Measurements from ENCODE around the gene PWP2.
"Not testable (repeated sequence)": the region's sequence is repeated elsewhere in the genome, so short reads cannot be mapped to it uniquely, and the experiment has no call there.

Gene PWP2

GRCh38 chr21:44083631-44084291 is 23.4 kb upstream of the PWP2 start:
- DNase-seq: no peak

- no peak for DNase-seq
Measured at GRCh38 chr21:44084496-44085241, 22.5 kb upstream of the PWP2 start.

GRCh38 chr21:44085491-44086321 is 21.5 kb upstream of the PWP2 start:
- DNase-seq: no peak

GRCh38 chr21:44086636-44087425 is 20.4 kb upstream of the PWP2 start:
- DNase-seq: no peak

DNA sequence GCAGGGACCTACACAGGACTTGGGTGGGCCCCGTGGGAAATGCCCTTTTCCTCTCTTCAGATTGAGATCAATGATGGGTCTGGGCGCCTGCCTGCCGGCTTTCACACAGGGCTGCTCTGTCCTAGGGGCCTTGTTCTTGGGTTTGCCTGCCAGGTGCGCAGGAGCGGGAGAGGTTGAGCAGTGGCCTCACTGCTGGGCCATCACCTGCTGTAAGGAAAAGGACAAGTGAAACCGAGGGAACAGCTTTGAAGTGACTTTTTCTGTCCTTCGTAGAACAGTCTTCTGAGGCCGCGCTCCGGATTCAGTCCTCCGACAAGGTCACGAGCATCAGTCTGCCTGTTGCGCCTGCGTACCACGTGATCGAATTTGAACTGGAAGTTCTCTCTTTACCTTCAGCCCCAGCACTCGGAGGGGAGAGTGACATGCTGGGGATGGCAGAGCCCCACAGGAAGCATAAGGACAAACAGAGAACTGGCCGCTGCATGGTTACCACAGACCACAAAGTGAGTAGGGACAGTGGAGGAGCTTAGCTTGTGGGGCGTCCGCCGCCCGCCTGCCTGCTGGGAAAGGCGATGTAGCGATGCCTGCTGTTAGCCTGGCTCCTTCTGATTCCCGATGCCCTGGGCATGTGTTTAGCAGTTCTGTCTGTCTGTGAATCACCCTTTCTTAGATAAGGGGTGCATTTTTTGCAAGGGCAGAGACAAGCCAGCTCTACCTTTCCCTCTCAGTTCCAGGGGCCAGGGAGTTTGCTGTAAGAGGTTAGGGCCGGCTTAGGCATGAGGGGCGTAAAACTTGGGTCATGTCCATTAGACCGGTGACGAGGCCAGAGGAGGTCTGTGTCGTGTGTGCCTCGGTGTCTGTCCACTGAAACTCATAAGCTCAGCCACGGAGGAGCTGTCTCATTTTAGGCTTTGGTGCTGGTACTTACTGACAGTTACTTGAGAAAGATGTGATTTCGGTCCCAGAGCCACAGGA is 19.5 kb upstream of the PWP2 start:
- DNase-seq: no peak

GRCh38 chr21:44088401-44088780 is 18.8 kb upstream of the PWP2 start:
- DNase-seq: no peak

GRCh38 chr21:44089001-44089911 is 17.9 kb upstream of the PWP2 start:
- DNase-seq: no peak

- DNase-seq: no peak
Measured at GRCh38 chr21:44090325-44090724, 16.9 kb upstream of the PWP2 start.

GRCh38 chr21:44092211-44092610 is 15.0 kb upstream of the PWP2 start:
- DNase-seq: no peak

- no peak for DNase-seq
Measured at GRCh38 chr21:44093761-44094160, 13.4 kb upstream of the PWP2 start.

GRCh38 chr21:44094832-44095231 is 12.4 kb upstream of the PWP2 start:
- no peak for DNase-seq

GRCh38 chr21:44098507-44098906 is 8.7 kb upstream of the PWP2 start:
- DNase-seq: not testable (repeated sequence)

DNA sequence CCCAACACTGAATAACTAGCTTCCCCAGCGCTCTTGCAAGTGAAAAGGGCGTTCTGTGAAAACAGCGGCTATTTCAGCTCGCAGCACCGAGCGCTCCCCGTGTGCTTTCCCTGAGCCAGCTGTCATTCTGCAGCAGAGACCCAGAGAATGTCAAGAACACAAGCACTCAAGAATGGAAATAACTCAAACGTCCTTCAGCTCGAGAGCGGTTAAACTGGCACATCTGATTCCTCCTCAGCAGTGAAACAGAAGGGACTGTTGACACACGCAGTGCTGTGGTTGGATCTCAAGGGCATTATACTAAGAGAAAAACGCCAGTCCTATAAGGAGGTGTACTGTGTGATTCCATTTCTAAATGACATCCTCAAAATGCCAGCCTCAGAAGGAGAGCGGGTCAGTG is 8.2 kb upstream of the PWP2 start:
- DNase-seq: not testable (repeated sequence)

DNA sequence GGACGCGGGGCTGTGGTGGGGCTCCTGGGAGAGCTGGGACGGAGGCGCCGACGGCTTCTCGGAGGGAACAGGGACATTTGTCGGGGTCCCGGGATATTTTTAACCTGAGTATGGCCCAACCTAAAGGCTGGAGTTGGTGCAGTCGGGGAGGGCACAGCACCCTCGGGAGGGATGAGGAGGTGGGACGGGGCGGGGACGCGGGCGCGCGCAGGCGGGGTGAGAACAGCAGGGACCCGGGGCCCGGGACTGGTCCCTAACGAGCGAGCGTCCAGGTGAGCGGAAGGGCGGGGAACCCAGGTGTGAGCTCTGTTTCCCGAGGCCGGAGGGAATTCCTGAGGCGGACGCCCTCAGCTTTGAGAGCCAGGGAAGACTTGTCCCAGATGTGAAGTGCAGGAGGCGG is 390 bp downstream of the PWP2 start:
- not testable (repeated sequence) for DNase-seq

GRCh38 chr21:44113702-44114371 is 6.6 kb downstream of the PWP2 start:
- not testable (repeated sequence) for DNase-seq

DNA sequence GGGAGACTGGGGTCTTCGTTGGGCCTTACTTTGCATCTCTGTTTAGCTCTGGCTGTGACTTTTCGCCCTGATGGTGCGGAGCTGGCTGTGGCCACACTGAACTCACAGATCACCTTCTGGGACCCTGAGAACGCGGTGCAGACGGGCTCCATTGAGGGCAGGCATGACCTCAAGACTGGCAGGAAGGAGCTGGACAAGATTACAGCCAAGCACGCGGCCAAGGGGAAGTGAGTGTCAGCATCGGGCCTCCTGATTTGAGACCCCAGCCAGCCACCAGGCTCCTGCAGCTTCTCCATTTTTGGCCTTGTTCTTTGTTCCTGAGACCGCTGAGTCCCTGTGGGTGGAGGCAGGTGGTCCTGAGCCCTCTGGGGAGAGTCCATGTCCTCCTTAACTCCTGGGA is 14.9 kb downstream of the PWP2 start:
- DNase-seq: not testable (repeated sequence)

DNA sequence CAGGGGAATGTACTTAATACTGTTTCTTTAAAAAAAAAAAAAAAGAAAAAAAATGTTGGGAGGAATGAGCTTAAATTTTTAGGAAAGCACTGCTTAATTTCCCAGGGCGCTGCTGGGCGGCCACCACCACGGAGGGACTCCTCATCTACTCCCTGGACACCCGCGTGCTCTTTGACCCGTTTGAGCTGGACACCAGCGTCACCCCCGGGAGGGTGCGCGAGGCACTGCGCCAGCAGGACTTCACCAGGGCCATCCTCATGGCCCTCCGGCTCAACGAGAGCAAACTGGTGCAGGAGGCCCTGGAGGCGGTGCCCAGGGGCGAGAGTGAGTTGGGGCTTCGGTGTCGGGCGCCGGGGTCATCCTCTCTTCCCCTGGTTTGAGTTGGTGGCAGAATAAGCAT is 20.6 kb downstream of the PWP2 start:
- DNase-seq: not testable (repeated sequence)

DNA sequence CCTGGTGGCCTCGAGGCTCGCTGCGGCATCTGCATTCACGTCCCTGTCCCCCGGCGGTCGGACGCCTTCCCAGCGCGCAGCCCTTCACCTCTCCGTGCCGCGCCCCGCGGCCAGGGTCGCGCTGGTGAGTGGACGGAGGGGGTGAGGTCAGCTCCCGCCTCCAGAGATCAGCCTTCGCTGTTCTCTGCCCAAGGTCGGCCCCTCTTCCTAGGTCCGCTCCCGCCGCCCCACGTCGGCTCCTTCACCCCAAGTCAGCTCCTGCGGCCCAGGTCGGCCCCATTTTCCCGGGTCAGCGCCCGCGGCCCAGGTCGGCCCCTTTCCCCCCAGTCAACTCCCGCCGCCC is 26.5 kb downstream of the PWP2 start:
- not testable (repeated sequence) for DNase-seq

DNA sequence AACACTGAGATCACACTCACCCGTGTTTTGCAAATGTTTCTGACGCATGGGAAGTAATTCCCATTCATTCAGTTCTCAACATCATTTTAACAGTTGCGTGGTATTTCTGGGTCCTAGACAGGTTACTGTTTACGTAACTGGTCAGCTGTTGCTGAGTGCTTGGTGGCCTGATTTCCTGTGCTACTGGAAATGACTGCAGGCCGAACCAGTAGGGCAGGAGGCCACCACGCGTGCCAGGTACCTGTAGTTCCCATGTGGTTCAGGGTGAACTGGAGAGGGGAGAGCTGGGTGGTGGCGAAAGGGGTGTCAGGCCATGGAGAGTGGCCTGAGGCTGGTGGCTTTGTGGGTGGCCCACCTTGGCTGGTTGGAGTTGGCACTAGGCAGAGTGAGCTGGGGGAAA is 27.5 kb downstream of the PWP2 start:
- not testable (repeated sequence) for DNase-seq

- DNase-seq: not testable (repeated sequence)
Measured at GRCh38 chr21:44138039-44138438, 30.8 kb downstream of the PWP2 start.
